HG02981 (cell line): ENCODE results near the gene NFIA.

Experiments used
- ATAC-seq: cut with Tn5 transposase; IDR thresholded peaks from one replicate; pipeline ENCODE4 v1.9.1; 2021; ENCODE audit warnings: mild to moderate bottlenecking, moderate library complexity; ENCODE audit not compliant: unreplicated experiment

NFIA gene

DNA sequence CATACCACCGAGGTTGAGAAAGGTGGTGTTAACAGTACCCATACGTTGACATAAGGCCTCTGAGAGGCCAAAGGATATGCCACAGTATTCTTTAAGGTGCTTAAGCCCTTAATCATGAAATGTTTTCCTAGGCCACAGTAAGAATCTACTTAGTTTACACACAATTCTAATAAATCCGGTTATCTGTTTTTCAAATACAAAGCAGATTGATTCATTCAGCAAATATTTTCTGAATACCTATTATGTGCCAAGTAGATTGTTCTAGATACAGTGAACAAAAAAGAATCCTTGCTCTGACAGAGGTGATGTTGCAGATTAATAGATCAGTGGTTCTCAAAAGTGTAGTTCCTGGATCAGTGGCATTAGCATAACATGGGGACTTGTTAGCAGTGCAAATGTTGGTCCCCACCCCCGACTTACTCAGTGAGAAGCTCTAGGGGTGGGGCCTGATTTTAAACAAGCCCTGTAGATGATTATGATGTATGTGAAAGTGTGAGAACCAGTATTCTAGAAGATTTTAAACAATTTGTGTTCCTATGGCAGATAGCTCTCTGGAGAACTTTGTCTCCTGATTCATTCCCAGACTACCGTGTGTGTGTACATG, 61.6 kb downstream of the NFIA start:
- ATAC-seq = no peak

- no peak for ATAC-seq
Observed at GRCh38 chr1:61149010-61149860, 66.9 kb downstream of the NFIA start.

- no peak for ATAC-seq
Observed at GRCh38 chr1:61151565-61151964, 69.2 kb downstream of the NFIA start.

- ATAC-seq = no peak
Observed at GRCh38 chr1:61152066-61152465, 69.7 kb downstream of the NFIA start.

GRCh38 chr1:61152469-61153105, 70.2 kb downstream of the NFIA start:
- ATAC-seq = no peak

DNA sequence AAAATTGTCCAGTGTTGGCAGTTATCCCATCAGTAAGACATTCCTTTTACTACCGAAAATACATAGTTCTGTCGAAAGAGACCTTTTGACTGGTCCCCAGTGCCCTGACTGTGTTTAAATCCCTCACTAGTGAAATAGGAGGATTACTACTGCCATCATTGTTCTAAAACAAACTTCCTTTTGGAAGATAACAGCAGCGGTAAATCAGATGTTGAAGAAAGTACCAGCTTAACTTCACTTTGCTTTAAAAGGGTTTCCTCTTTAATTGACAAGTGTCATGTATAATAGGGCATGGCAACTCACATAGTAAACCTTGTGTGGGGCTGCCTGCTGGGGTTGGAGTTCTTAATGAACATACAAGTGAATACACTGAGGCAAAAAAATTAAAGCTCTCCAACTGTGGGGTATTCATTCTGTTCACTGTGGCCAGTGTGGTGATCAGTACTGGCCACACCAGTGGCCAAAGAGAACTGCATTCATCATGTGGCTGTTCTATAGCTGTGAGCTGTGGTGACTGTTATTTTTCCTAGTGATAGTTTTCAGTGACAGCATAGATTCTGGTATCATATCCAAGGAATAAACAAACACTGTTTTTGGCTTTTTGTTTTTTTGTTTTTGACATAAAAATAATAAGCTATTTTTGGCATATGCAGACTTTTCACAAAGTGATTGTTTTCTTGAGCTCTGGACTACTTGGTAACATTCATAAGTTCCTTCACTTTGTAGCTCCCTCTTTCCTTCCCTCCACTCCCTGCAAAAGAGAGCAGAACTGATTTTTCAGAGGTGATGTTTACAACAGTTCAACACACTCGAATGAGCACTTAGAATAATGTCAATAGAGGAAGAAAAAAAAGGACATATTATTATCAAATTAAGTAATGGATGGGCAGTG, 74.5 kb downstream of the NFIA start:
- ATAC-seq = no peak

GRCh38 chr1:61157468-61157987, 75.2 kb downstream of the NFIA start:
- no peak for ATAC-seq

DNA sequence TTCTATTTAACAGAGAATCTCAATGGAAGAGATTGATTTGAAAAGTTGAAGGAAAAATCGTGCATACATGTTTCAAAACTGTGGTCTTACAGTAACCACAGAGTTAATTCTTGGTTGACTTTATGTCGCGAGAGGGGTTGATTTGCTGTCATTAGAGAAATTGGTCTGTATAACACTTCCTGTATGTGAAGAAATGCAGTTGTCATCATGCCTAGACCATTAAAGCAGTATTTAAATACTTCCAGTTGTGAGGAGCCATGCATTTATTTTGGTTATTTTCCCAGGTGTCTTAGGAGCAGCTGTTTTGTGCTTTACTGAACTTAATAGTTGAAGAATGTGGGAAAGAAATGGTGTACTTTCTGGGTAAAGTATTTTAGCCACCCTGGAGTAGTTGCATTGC, 76.2 kb downstream of the NFIA start:
- no peak for ATAC-seq

DNA sequence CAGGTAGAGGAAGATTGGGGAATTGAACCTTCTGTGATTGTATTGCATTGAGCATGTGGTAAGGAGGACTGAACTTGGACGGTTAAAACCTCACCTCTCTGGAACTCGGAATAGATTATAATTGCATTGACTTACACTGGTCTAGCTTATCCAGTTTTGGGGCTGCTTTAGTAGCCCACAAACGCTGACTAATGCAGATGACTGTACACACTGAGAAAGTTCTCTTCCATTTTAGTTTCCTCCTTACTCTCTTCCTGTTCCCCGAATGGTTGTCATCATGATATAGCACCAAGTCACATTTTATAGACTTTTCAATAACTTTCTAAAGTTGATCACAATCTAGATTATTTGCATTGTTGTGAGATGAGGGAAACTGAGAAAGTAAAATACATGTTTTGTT, 78.2 kb downstream of the NFIA start:
- ATAC-seq = no peak

- no peak for ATAC-seq
Observed at GRCh38 chr1:61162520-61163258, 80.3 kb downstream of the NFIA start.

GRCh38 chr1:61163355-61163754, 81.0 kb downstream of the NFIA start:
- no peak for ATAC-seq

- ATAC-seq = no peak
Observed at GRCh38 chr1:61165402-61165801, 83.0 kb downstream of the NFIA start.

DNA sequence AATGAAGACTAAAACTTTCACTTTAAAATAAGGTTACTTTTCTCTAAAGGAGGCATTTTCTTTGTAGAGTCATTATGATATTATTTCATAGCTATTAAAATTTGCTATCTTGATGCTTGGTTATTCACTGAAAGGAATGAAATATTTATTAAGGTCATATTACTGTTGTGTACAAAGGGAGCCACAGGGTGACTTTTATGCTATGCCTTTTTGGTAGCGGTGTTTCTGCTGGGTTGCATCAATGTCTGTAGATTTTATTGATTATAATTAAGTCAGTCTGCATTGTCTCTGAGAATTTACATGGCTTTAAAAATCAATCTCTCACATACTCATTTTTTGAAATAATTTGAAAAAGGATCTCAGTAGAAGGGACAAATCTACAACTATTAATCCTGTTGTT, 84.9 kb downstream of the NFIA start:
- no peak for ATAC-seq

- ATAC-seq = no peak
Observed at GRCh38 chr1:61169045-61169444, 86.7 kb downstream of the NFIA start.

DNA sequence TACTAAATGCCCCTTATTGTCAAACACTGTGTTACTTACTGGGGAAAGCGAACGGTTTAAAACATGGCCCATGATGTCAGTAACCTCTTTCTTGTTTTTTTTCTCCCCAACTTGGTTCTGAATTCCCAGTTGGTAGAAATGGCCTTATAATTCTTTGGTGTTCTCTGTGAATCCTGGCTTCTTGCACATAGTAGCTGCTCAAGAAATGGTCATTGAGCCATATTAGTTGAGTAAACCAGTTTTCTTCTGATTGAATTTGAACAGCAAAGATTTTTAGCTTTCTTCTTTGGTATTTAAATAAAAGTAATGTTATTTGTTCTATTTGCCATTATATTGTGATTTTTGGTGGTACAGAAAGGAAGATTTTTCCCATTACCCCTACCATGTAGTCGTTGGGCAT, 87.3 kb downstream of the NFIA start:
- no peak for ATAC-seq

DNA sequence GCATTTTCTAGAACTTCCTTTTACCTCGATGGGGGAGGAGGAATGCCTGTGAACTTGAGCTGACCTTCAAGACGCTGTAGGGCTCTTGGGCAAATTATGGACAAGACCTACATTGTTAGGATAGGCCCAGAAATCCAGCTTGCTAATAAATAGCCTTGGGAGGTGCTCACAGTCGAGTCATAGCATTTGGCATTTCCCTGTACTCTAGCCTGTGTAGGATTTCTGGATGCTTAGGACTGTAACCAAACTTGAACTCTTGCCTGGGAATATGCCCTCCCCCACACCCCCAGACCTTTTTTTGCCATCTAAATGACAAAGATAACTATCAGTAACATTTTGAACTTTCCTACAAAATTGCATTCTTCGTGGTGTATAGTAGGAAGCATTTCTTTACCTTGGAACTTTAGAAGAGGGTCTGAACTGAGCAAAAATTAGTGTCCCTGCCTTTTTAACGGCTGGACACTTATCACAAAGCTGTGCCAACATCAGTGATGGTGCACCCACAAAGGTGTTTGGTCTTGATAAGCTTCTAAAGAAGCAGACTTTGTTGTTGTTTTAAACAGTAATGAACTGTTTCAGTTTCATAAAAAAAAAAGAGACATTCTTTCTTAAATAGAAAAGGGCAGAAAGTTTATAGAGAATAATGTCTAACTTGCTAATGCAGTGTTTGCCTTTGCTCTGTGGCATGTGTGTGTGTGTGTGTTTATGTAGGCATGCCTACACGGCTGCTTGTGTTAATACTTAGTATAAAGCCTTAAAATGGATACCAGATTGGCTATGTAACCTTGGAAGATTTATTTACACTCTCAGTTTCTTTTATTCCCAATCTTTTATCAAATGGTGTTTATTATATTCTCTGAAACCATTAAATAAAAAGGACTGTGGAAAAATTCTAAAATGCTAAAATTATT, 88.2 kb downstream of the NFIA start:
- no peak for ATAC-seq

DNA sequence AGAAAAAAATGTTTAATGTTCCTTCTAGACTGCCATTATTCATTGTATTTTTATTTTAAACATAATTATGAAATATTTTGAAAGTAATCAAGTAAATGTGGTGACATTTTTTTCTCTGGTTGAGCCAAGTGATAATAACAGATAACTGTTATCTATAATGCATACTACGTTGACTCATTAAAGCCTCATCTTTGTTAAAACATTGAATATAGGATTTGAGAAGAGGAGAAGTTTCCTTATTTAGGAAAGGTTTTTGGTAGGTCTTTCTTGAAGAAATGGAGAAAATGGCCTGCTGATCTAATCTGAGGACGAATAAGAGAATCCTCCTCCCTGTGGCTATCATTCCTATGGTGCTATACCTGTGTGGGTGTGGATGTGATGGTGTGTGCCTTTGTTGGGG, 89.0 kb downstream of the NFIA start:
- ATAC-seq = no peak

DNA sequence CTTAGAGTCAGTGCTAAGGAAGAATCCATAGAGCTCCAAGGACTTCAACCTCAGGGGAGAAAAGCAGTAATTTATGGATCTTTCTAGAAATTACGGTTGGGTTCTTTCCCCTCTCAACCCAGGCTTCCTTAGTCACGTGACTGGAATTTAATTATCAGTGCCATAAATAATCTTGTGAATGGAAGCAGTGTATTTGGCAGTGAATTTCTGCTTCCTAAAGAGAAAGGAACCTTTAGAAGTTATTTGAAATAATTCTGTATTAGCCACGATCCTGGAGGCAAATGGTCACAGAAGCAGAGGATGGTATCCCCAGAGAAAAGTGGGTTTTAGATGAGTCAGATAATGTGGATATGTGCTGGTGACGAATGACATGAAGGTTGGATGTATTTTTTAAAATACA, 89.6 kb downstream of the NFIA start:
- ATAC-seq = no peak

GRCh38 chr1:61173118-61173517, 90.8 kb downstream of the NFIA start:
- no peak for ATAC-seq
